Measurements from ENCODE around the gene DNAJB6. TPM values are rescaled to one million over a fixed set of nuclear protein-coding genes. Genes with fewer than 3 reads are reported as not detected.

DNAJB6 gene
- total RNA-seq, 1 donor from 2014 or later: 193 TPM

GRCh38 chr7:157416011-157416410, 79.2 kb downstream of the DNAJB6 start:
- DNase-seq (no peak), ATAC-seq (no peak)
- intact Hi-C loops (cut with micrococcal nuclease): no loop called here

- intact Hi-C loops (cut with micrococcal nuclease): no loop called here
- DNase-seq: no peak
- ATAC-seq: no peak
These were observed 81.6 kb downstream of the DNAJB6 start for GRCh38 chr7:157418204-157419034.

GRCh38 chr7:157419035-157419293, 82.2 kb downstream of the DNAJB6 start:
- DNase-seq (no peak), ATAC-seq (no peak)
- intact Hi-C loops (cut with micrococcal nuclease): no loop called here

GRCh38 chr7:157422279-157422678, 85.5 kb downstream of the DNAJB6 start:
- DNase-seq (no peak), ATAC-seq (no peak)
- intact Hi-C loops (cut with micrococcal nuclease): no loop called here

- peak; percentile 14 for ATAC-seq
- intact Hi-C loops (cut with micrococcal nuclease): no loop called here
- DNase-seq: peak; percentile 28
These were observed 86.5 kb downstream of the DNAJB6 start for GRCh38 chr7:157423348-157423747.

GRCh38 chr7:157423886-157424565, 87.2 kb downstream of the DNAJB6 start:
- intact Hi-C loops (cut with micrococcal nuclease): no loop called here
- DNase-seq: peak; percentile 31
- no peak for ATAC-seq

- intact Hi-C loops (cut with micrococcal nuclease): no loop called here
- ATAC-seq: no peak
- DNase-seq: peak; percentile 22
These were observed 88.4 kb downstream of the DNAJB6 start for GRCh38 chr7:157425137-157425731.

GRCh38 chr7:157425761-157426160, 89.0 kb downstream of the DNAJB6 start:
- ATAC-seq (no peak), DNase-seq (peak; percentile 20)
- intact Hi-C loops (cut with micrococcal nuclease): no loop called here

- intact Hi-C loops (cut with micrococcal nuclease): no loop called here
- DNase-seq (peak; percentile 22), ATAC-seq (no peak)
These were observed 89.9 kb downstream of the DNAJB6 start for GRCh38 chr7:157426463-157427301.

GRCh38 chr7:157427811-157428553, 91.2 kb downstream of the DNAJB6 start:
- peak; percentile 22 for DNase-seq
- intact Hi-C loops (cut with micrococcal nuclease): no loop called here
- ATAC-seq: no peak

- intact Hi-C loops (cut with micrococcal nuclease): no loop called here
- DNase-seq: peak; percentile 20
- ATAC-seq: no peak
These were observed 91.7 kb downstream of the DNAJB6 start for GRCh38 chr7:157428554-157428945.

- no peak for DNase-seq
- intact Hi-C loops (cut with micrococcal nuclease): no loop called here
- ATAC-seq: no peak
These were observed 92.3 kb downstream of the DNAJB6 start for GRCh38 chr7:157429001-157429679.

GRCh38 chr7:157429680-157430224, 92.9 kb downstream of the DNAJB6 start:
- no peak for ATAC-seq
- intact Hi-C loops (cut with micrococcal nuclease): no loop called here
- peak; percentile 21 for DNase-seq

- intact Hi-C loops (cut with micrococcal nuclease): no loop called here
- ATAC-seq: no peak
These were observed 93.9 kb downstream of the DNAJB6 start for GRCh38 chr7:157430721-157431120.

GRCh38 chr7:157431173-157431950, 94.6 kb downstream of the DNAJB6 start:
- intact Hi-C loops (cut with micrococcal nuclease): no loop called here
- ATAC-seq (no peak), DNase-seq (peak; percentile 27)

More at GRCh38 chr7:157430721-157431120, 93.9 kb downstream of the DNAJB6 start:
- DNase-seq: peak; percentile 13

- DNase-seq: no peak
- ATAC-seq: no peak
- intact Hi-C loops (cut with micrococcal nuclease): no loop called here
These were observed 95.2 kb downstream of the DNAJB6 start for GRCh38 chr7:157431951-157432540.

- ATAC-seq: peak; percentile 49
- intact Hi-C loops (cut with micrococcal nuclease): no loop called here
- DNase-seq: peak; percentile 32
These were observed 95.7 kb downstream of the DNAJB6 start for GRCh38 chr7:157432541-157432956.
